ENCODE measurements around the gene DBX1.

Gene DBX1

DNA sequence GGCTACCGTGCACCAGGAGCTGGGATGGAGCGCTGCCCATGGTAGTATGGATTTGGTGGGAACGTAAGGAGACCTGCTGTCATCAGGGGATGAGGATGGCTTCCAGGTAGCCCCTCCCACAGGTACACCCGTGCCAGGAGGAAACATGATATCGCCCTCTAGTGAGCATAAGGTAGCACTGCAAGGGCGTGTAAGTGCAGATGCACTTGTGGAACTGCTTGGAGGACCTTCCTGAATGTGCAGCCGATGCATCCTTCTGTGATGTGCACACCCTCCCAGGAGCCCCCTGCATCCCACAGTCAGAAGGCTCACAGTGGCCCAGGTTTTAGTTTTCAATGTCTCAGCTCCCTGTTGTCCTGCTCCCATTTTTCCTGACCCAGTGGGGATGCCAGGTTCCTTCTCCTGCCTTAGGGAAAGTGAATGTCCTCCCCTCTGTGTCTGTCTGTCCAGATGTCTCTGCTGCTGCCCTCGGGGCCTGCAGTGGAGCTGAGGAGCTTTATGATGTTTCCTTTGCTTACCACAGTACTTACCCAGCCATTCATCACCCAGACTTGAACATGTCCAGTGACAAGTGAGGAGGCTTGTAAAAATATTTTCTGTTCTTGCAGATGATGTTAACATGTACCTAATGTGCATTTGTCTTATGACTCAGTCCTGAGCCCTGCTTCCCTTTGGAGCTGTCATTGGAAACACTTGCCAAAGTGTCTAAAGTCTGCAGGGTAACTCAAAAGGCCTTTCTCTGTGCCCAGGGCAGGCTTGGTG lies 49.2 kb downstream of the DBX1 start:
- H3K4me1 ChIP-seq (ENCODE audit: control insufficient read depth in 1 of 2, insufficient read depth in 2 of 2, low read length in 2 of 2): peaks cover 11 to 13% of the 10 kb centered on the region in 2 donors
- no peak overlapping the region for H3K27ac ChIP-seq (ENCODE audit: low read depth, low read length)
- no peaks in the 10 kb centered on the region for H3K9me3 ChIP-seq (ENCODE audit: control insufficient read depth in 1 of 2, low read length in 2 of 2)
- H3K4me3 ChIP-seq (ENCODE audit: low read depth in 1 of 2, low read length in 2 of 2): no peak overlapping the region
- peaks cover 6 to 9% of the 10 kb centered on the region in 2 donors for H3K36me3 ChIP-seq (ENCODE audit: control insufficient read depth in 1 of 2, insufficient read depth in 2 of 2, low read length in 2 of 2)
- no peak overlapping the region for H3K9ac ChIP-seq (ENCODE audit: low read depth in 1 of 2, low read length in 2 of 2)
- H3K27me3 ChIP-seq (ENCODE audit: control insufficient read depth in 1 of 2, insufficient read depth in 2 of 2, low read length in 2 of 2): no peaks in the 10 kb centered on the region

DNA sequence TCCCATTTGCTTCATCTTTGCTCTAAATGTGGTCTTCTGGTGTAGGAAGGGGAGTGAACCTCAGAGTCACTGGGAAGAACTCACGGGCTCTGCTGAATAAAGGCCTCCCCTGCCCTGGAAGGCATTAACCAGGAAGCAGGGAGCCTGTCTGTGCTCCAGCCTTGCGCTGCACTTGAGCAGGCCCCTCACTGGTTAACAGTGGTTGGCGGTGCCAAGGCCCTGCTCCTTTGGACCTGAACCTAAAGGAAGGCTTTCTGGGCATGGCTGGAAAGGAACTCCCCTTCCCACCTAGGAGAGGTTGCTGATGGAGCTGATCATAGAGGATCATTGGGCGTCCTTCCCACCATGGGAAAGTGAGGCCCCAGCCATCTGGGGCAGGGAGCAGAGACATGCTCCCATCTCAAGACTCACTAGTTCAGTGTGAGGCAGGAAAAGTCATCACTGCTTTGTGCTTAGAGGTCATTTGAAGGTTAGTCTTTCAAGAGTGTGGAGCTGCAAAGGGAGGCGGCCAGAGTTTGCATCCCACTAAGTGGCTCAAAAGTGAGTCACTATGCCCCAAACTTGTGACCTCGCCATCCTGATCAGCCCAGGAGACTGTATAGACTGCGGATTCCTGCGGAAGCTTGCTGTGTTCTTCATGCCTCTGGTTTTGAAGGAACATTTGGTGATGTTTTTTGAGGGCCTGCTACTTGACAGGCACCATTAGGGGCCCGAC lies 50.4 kb downstream of the DBX1 start:
- H3K36me3 ChIP-seq (ENCODE audit: control insufficient read depth in 1 of 2, insufficient read depth in 2 of 2, low read length in 2 of 2): peaks cover 10 to 13% of the 10 kb centered on the region in 2 donors
- no peak overlapping the region for H3K9ac ChIP-seq (ENCODE audit: low read depth in 1 of 2, low read length in 2 of 2)
- no peaks in the 10 kb centered on the region for H3K27me3 ChIP-seq (ENCODE audit: control insufficient read depth in 1 of 2, insufficient read depth in 2 of 2, low read length in 2 of 2)
- no peak overlapping the region for H3K4me3 ChIP-seq (ENCODE audit: low read depth in 1 of 2, low read length in 2 of 2)
- peaks cover 11 to 13% of the 10 kb centered on the region in 2 donors for H3K4me1 ChIP-seq (ENCODE audit: control insufficient read depth in 1 of 2, insufficient read depth in 2 of 2, low read length in 2 of 2)
- no peak overlapping the region for H3K27ac ChIP-seq (ENCODE audit: low read depth, low read length)
- no peaks in the 10 kb centered on the region for H3K9me3 ChIP-seq (ENCODE audit: control insufficient read depth in 1 of 2, low read length in 2 of 2)

All from duodenal mucosa (tissue), 2 donors.